Adrenal gland (tissue), 5 donors: ENCODE results near the gene FGF12.

Experiments
- CTCF ChIP-seq, 6 experiments: fragments of 450-650 bp in 4 of 6; fragments of 200-600 bp in 2 of 6; sonication (generic) in 1 of 6; IDR thresholded peaks; 1 replicate in 5 of 6; 2 replicates in 1 of 6; pipeline versions ENCODE4 v1.5.1 to v1.8.0; 2016 to 2021; ENCODE audit warnings: antibody characterized with exemption in 6 of 6, mild to moderate bottlenecking in 2 of 6, moderate library complexity in 1 of 6
- POLR2A ChIP-seq, 2 donors: fragments of 450-650 bp; IDR thresholded peaks; one replicate each; pipeline ENCODE4 v1.6.1; 2017; ENCODE audit warnings: antibody characterized with exemption in 2 of 2, mild to moderate bottlenecking in 2 of 2, moderate library complexity in 1 of 2
- donor health status: DM: no; HTN: no; CAD: no.

- TF ChIP-seq POLR2A (IDR thresholded peaks at IDR 0.05) (no peak), CTCF (IDR thresholded peaks at IDR 0.05) (no peak)
Observed at GRCh38 chr3:192239956-192240355, 487.4 kb downstream of the FGF12 start.
